ENCODE data around the gene FTO.

- no peak for TF ChIP-seq POLR2A (IDR thresholded peaks at IDR 0.05)
- no peak for TF ChIP-seq CTCF (IDR thresholded peaks at IDR 0.05)
These were observed 23.2 kb upstream of the FTO start for GRCh38 chr16:53680756-53681155.

Measured in esophagus squamous epithelium (tissue), 4 donors.